GM12891 (cell line): ENCODE results near the gene KRT86.

Experiments used
- POLR2A ChIP-seq: IDR thresholded peaks from 2 replicates; pipeline ENCODE4 v1.6.1; 2011; ENCODE audit warnings: low read depth, low read length, control low read depth
- POLR2AphosphoS5 ChIP-seq: IDR thresholded peaks from 2 replicates; pipeline ENCODE4 v1.6.1; 2011; ENCODE audit warnings: low read depth, low read length, control low read depth
- TAF1 ChIP-seq: IDR thresholded peaks from 2 replicates; pipeline ENCODE4 v1.6.1; 2011; ENCODE audit warnings: low read depth, low read length, control low read depth

GRCh38 chr12:52343550-52343949 is 69.1 kb downstream of the KRT86 start:
- TF ChIP-seq POLR2A (no peak), POLR2AphosphoS5 (no peak), TAF1 (no peak)
